Epithelial cell of prostate (primary cell): ENCODE data around the gene LAMTOR2.

ENCODE experiments used
- DNase-seq: peaks from one replicate; pipeline ENCODE4 v3.0.0-alpha.2; 2011; ENCODE audit warnings: low read depth, low spot score
- H3K27ac ChIP-seq: fragments of 450-650 bp; 2 replicates; pipeline ENCODE4 v1.5.1; 2017; ENCODE audit warnings: mild to moderate bottlenecking

LAMTOR2 gene

GRCh38 chr1:156073740-156074139, 19.2 kb downstream of the LAMTOR2 start:
- H3K27ac ChIP-seq, result no peak overlapping the region
- DNase-seq, result no peak

- no peak for DNase-seq
- H3K27ac ChIP-seq, result no peak overlapping the region
Observed at GRCh38 chr1:156074661-156075060, 20.1 kb downstream of the LAMTOR2 start.

GRCh38 chr1:156075162-156075561, 20.6 kb downstream of the LAMTOR2 start:
- DNase-seq, result no peak

GRCh38 chr1:156075775-156076204, 21.2 kb downstream of the LAMTOR2 start:
- H3K27ac ChIP-seq, result no peak overlapping the region
- no peak for DNase-seq

More at GRCh38 chr1:156075162-156075561, 20.6 kb downstream of the LAMTOR2 start:
- no peak overlapping the region for H3K27ac ChIP-seq

GRCh38 chr1:156076609-156077429, 22.2 kb downstream of the LAMTOR2 start:
- no peak overlapping the region for H3K27ac ChIP-seq
- no peak for DNase-seq

- no peak for DNase-seq
- H3K27ac ChIP-seq, result no peak overlapping the region
Observed at GRCh38 chr1:156077430-156077760, 22.8 kb downstream of the LAMTOR2 start.

GRCh38 chr1:156078728-156079127, 24.1 kb downstream of the LAMTOR2 start:
- no peak overlapping the region for H3K27ac ChIP-seq
- DNase-seq, result no peak

- no peak overlapping the region for H3K27ac ChIP-seq
- DNase-seq, result no peak
Observed at GRCh38 chr1:156079762-156080161, 25.2 kb downstream of the LAMTOR2 start.

GRCh38 chr1:156080241-156080862, 25.8 kb downstream of the LAMTOR2 start:
- DNase-seq, result no peak
- no peak overlapping the region for H3K27ac ChIP-seq

- no peak for DNase-seq
- H3K27ac ChIP-seq, result no peak overlapping the region
Observed at GRCh38 chr1:156080863-156081179, 26.2 kb downstream of the LAMTOR2 start.

GRCh38 chr1:156081180-156081916, 26.8 kb downstream of the LAMTOR2 start:
- DNase-seq, result no peak
- H3K27ac ChIP-seq, result no peak overlapping the region

GRCh38 chr1:156081917-156082308, 27.3 kb downstream of the LAMTOR2 start:
- no peak for DNase-seq
- H3K27ac ChIP-seq, result no peak overlapping the region

- DNase-seq, result no peak
Observed at GRCh38 chr1:156082309-156083091, 27.9 kb downstream of the LAMTOR2 start, which contains the start of gene MEX3A. Gene MEX3A, minus strand, starts transcription at chr1:156082465. Its CDS starts 467 bp downstream, at chr1:156081998.

GRCh38 chr1:156083800-156084790, 29.5 kb downstream of the LAMTOR2 start:
- DNase-seq, result no peak
- no peak overlapping the region for H3K27ac ChIP-seq

More at GRCh38 chr1:156082309-156083091, 27.9 kb downstream of the LAMTOR2 start, which contains the start of gene MEX3A:
- H3K27ac ChIP-seq, result no peak within 1 kb of the TSS

- DNase-seq, result no peak
- no peak overlapping the region for H3K27ac ChIP-seq
Observed at GRCh38 chr1:156086256-156086662, 31.7 kb downstream of the LAMTOR2 start.

GRCh38 chr1:156089704-156090103, 35.1 kb downstream of the LAMTOR2 start:
- no peak overlapping the region for H3K27ac ChIP-seq
- no peak for DNase-seq

GRCh38 chr1:156090138-156090839, 35.7 kb downstream of the LAMTOR2 start:
- no peak for DNase-seq
- no peak overlapping the region for H3K27ac ChIP-seq

- no peak overlapping the region for H3K27ac ChIP-seq
- DNase-seq, result no peak
Observed at GRCh38 chr1:156090840-156091188, 36.2 kb downstream of the LAMTOR2 start.

GRCh38 chr1:156091610-156092009, 37.0 kb downstream of the LAMTOR2 start:
- no peak for DNase-seq
- H3K27ac ChIP-seq, result no peak overlapping the region
